Neuronal stem cell (in vitro differentiated cells): Measurements from ENCODE around the gene NSUN4.

Experiments used
- DNase-seq: peaks from one replicate; pipeline ENCODE4 v3.0.0-alpha.2; 2013; ENCODE audit warnings: low spot score
- H2AFZ ChIP-seq: one replicate; pipeline ENCODE4 v1.6.1; 2013; ENCODE audit warnings: mild to moderate bottlenecking, low read length, inconsistent platforms
- H2AK5ac ChIP-seq: 2 replicates; pipeline ENCODE4 v1.6.1; 2013; ENCODE audit warnings: low read depth, mild to moderate bottlenecking, inconsistent platforms, low read length, moderate library complexity, mixed read lengths
- H2BK120ac ChIP-seq: 2 replicates; pipeline ENCODE4 v1.6.1; 2013; ENCODE audit warnings: low read depth, mild to moderate bottlenecking, inconsistent platforms, low read length, moderate library complexity, mixed read lengths
- H2BK12ac ChIP-seq: one replicate; pipeline ENCODE4 v1.6.1; 2013; ENCODE audit warnings: low read length, inconsistent platforms
- H2BK15ac ChIP-seq: 2 replicates; pipeline ENCODE4 v1.6.1; 2013; ENCODE audit warnings: mild to moderate bottlenecking, low read length, inconsistent platforms, mixed read lengths
- H2BK5ac ChIP-seq: one replicate; pipeline ENCODE4 v1.6.1; 2013; ENCODE audit warnings: inconsistent platforms, mild to moderate bottlenecking, low read length, moderate library complexity
- H3K14ac ChIP-seq: one replicate; pipeline ENCODE4 v1.6.1; 2013; ENCODE audit warnings: low read length, inconsistent platforms
- H3K18ac ChIP-seq: 2 replicates; pipeline ENCODE4 v1.6.1; 2013; ENCODE audit warnings: low read length, inconsistent platforms
- H3K23ac ChIP-seq: 2 replicates; pipeline ENCODE4 v1.6.1; 2013; ENCODE audit warnings: low read depth, mild to moderate bottlenecking, mixed read lengths, low read length, inconsistent platforms; ENCODE audit not compliant: poor library complexity
- H3K27ac ChIP-seq: replicated peaks from 3 replicates; pipeline ENCODE4 v1.5.1; 2013; ENCODE audit warnings: low read length, inconsistent platforms
- H3K27me3 ChIP-seq, 3 experiments: 2 replicates each; pipeline ENCODE4 v1.6.1; 2013; ENCODE audit warnings: low read length in 3 of 3, mild to moderate bottlenecking in 2 of 3, inconsistent platforms in 1 of 3, low read depth in 1 of 3, mixed read lengths in 1 of 3, moderate library complexity in 1 of 3; ENCODE audit not compliant: control insufficient read depth in 3 of 3, insufficient read depth in 3 of 3
- H3K36me3 ChIP-seq, 2 donors: replicated peaks in 1 of 2; 2 replicates each; pipeline ENCODE4 v1.6.1; 2013; ENCODE audit warnings: low read length in 2 of 2; ENCODE audit not compliant: control insufficient read depth in 2 of 2, insufficient read depth in 2 of 2
- H3K4ac ChIP-seq: 2 replicates; pipeline ENCODE4 v1.6.1; 2013; ENCODE audit warnings: inconsistent platforms, mild to moderate bottlenecking, low read length, moderate library complexity
- H3K4me1 ChIP-seq, 2 donors: 1 replicate in 1 of 2; 2 replicates in 1 of 2; pipeline ENCODE4 v1.6.1; 2013; ENCODE audit warnings: low read length in 2 of 2, low read depth in 1 of 2; ENCODE audit not compliant: control insufficient read depth in 2 of 2, insufficient read depth in 1 of 2
- H3K4me2 ChIP-seq: one replicate; pipeline ENCODE4 v1.6.1; 2013; ENCODE audit warnings: mild to moderate bottlenecking, low read length, inconsistent platforms; ENCODE audit not compliant: insufficient read depth, poor library complexity, severe bottlenecking
- H3K4me3 ChIP-seq, 2 donors: 2 replicates each; pipeline ENCODE4 v1.5.1; 2013; ENCODE audit warnings: low read length in 2 of 2, mild to moderate bottlenecking in 2 of 2, inconsistent platforms in 1 of 2, moderate library complexity in 1 of 2
- H3K79me1 ChIP-seq: one replicate; pipeline ENCODE4 v1.6.1; 2013; ENCODE audit warnings: low read depth, mild to moderate bottlenecking, inconsistent platforms, low read length, moderate library complexity
- H3K9ac ChIP-seq: one replicate; pipeline ENCODE4 v1.6.1; 2013; ENCODE audit warnings: mild to moderate bottlenecking, low read depth, low read length, inconsistent platforms; ENCODE audit not compliant: poor library complexity
- H3K9me3 ChIP-seq, 2 donors: replicated peaks in 1 of 2; 2 replicates each; pipeline versions ENCODE3 to v1.6.1; 2013; ENCODE audit warnings: low read length in 2 of 2, mild to moderate bottlenecking in 2 of 2, inconsistent platforms in 1 of 2, low read depth in 1 of 2, mixed read lengths in 1 of 2, moderate library complexity in 1 of 2; ENCODE audit not compliant: control insufficient read depth in 2 of 2, insufficient read depth in 1 of 2
- H4K8ac ChIP-seq: one replicate; pipeline ENCODE4 v1.6.1; 2013; ENCODE audit warnings: low read depth, mild to moderate bottlenecking, inconsistent platforms, low read length, moderate library complexity
- H4K91ac ChIP-seq: one replicate; pipeline ENCODE4 v1.6.1; 2013; ENCODE audit warnings: low read length, low read depth, mild to moderate bottlenecking, inconsistent platforms; ENCODE audit not compliant: poor library complexity
- WGBS, 2 donors: extraction: QIAGEN DNeasy Blood & Tissue Kit; methylation state at CpG; one replicate each; pipeline ENCODE4 v1.1.7; 2013; ENCODE audit warnings: missing lambda C conversion rate in 2 of 2, mixed read lengths in 1 of 2; ENCODE audit not compliant: insufficient read length in 2 of 2, insufficient replicate concordance in 1 of 2; ENCODE audit errors: extremely low coverage in 2 of 2; 5-methylcytosine and 5-hydroxymethylcytosine counted together

The NSUN4 gene

GRCh38 chr1:46369542-46370213, 29.1 kb downstream of the NSUN4 start:
- H3K9ac ChIP-seq, result no peak overlapping the region
- H2BK120ac ChIP-seq, result no peak overlapping the region
- no peak overlapping the region for H2BK5ac ChIP-seq
- no peaks in the 10 kb centered on the region for H3K27me3 ChIP-seq
- H4K8ac ChIP-seq, result no peak overlapping the region
- no peak overlapping the region for H3K14ac ChIP-seq
- H2AFZ ChIP-seq, result no peak overlapping the region
- no peaks in the 10 kb centered on the region for H3K79me1 ChIP-seq
- no CpG with 5 or more reads among the region's 4 CpGs for WGBS, 2 donors
- no peak overlapping the region for H3K18ac ChIP-seq
- no peak overlapping the region for H3K4me2 ChIP-seq
- no peak overlapping the region for H3K4ac ChIP-seq
- H2BK12ac ChIP-seq, result no peak overlapping the region
- no peak overlapping the region for H3K27ac ChIP-seq
- H3K36me3 ChIP-seq, result peaks cover 5 to 40% of the 10 kb centered on the region in 2 donors
- H3K4me3 ChIP-seq, result no peak overlapping the region
- no peak for DNase-seq
- H3K4me1 ChIP-seq, result no peaks in the 10 kb centered on the region
- no peak overlapping the region for H4K91ac ChIP-seq
- H3K9me3 ChIP-seq, result no peaks in the 10 kb centered on the region
- H3K23ac ChIP-seq, result no peak overlapping the region
- no peak overlapping the region for H2AK5ac ChIP-seq
- H2BK15ac ChIP-seq, result no peak overlapping the region

- Histone ChIP-seq H3K27ac (no peak overlapping the region), H3K4me3 (no peak overlapping the region), H4K8ac (no peak overlapping the region), H4K91ac (no peak overlapping the region), H3K9me3 (no peaks in the 10 kb centered on the region), H2BK15ac (no peak overlapping the region), H3K23ac (no peak overlapping the region), H2AK5ac (no peak overlapping the region), H2BK12ac (no peak overlapping the region), H3K14ac (no peak overlapping the region), H3K79me1 (no peaks in the 10 kb centered on the region), H2BK5ac (no peak overlapping the region), H3K9ac (no peak overlapping the region), H3K27me3 (no peaks in the 10 kb centered on the region), H3K36me3 (peaks cover 5 to 35% of the 10 kb centered on the region in 2 donors), H3K4ac (no peak overlapping the region), H3K18ac (no peak overlapping the region), H2AFZ (no peak overlapping the region), H2BK120ac (no peak overlapping the region), H3K4me1 (no peaks in the 10 kb centered on the region), H3K4me2 (no peak overlapping the region)
- DNase-seq, result no peak
- no CpG with 5 or more reads among the region's 3 CpGs for WGBS, 2 donors
Measured at GRCh38 chr1:46370214-46370633, 29.6 kb downstream of the NSUN4 start.

GRCh38 chr1:46372431-46372830, 31.8 kb downstream of the NSUN4 start:
- H3K36me3 ChIP-seq, result peaks cover 5 to 18% of the 10 kb centered on the region in 2 donors
- no peaks in the 10 kb centered on the region for H3K27me3 ChIP-seq
- no peak overlapping the region for H3K4ac ChIP-seq
- no peak overlapping the region for H2AK5ac ChIP-seq
- no peak overlapping the region for H2BK5ac ChIP-seq
- H4K8ac ChIP-seq, result no peak overlapping the region
- H3K9me3 ChIP-seq, result no peaks in the 10 kb centered on the region
- H2AFZ ChIP-seq, result no peak overlapping the region
- H3K79me1 ChIP-seq, result no peaks in the 10 kb centered on the region
- no peak overlapping the region for H3K9ac ChIP-seq
- H2BK15ac ChIP-seq, result no peak overlapping the region
- WGBS, 2 donors, result no CpG with 5 or more reads among the region's 1 CpG
- H2BK12ac ChIP-seq, result no peak overlapping the region
- H3K4me3 ChIP-seq, result no peak overlapping the region
- no peak for DNase-seq
- no peak overlapping the region for H2BK120ac ChIP-seq
- H3K18ac ChIP-seq, result no peak overlapping the region
- no peak overlapping the region for H3K4me2 ChIP-seq
- no peak overlapping the region for H3K14ac ChIP-seq
- no peaks in the 10 kb centered on the region for H3K4me1 ChIP-seq
- no peak overlapping the region for H3K23ac ChIP-seq
- no peak overlapping the region for H4K91ac ChIP-seq
- no peak overlapping the region for H3K27ac ChIP-seq

GRCh38 chr1:46379996-46380395, 39.4 kb downstream of the NSUN4 start:
- Histone ChIP-seq H3K9ac (no peak overlapping the region), H3K27me3 (no peaks in the 10 kb centered on the region), H3K36me3 (no peaks in the 10 kb centered on the region), H2BK120ac (no peak overlapping the region), H2BK5ac (no peak overlapping the region), H3K23ac (no peak overlapping the region), H3K27ac (no peak overlapping the region), H2BK12ac (no peak overlapping the region), H3K18ac (no peak overlapping the region), H3K4me1 (peaks cover 0 to 7% of the 10 kb centered on the region in 2 donors), H2AK5ac (no peak overlapping the region), H4K91ac (no peak overlapping the region), H2AFZ (no peak overlapping the region), H2BK15ac (no peak overlapping the region), H3K9me3 (peaks cover 0 to 2% of the 10 kb centered on the region in 2 donors), H3K4ac (no peak overlapping the region), H3K4me3 (no peak overlapping the region), H3K79me1 (no peaks in the 10 kb centered on the region), H3K4me2 (no peak overlapping the region), H3K14ac (no peak overlapping the region), H4K8ac (no peak overlapping the region)
- no CpG with 5 or more reads among the region's 1 CpG for WGBS, 2 donors
- DNase-seq, result no peak
